Uterus (tissue), 4 donors: ENCODE data around the gene FOXD4. TPM values are rescaled to one million over a fixed set of nuclear protein-coding genes. Genes with fewer than 3 reads are reported as not detected.
A peak's percentile ranks its signal among the peaks of the same experiment; 100 is the strongest.
"Not testable (repeated sequence)": the region's sequence is repeated elsewhere in the genome, so short reads cannot be mapped to it uniquely, and the experiment has no call there.

Experiments used
- DNase-seq, 2 donors: peaks; one replicate each; pipeline ENCODE4 v3.0.0-alpha.2; 2019 to 2020
- H3K27ac ChIP-seq, 2 donors: fragments of 200-600 bp; sonication (generic); 1 replicate in 1 of 2; 2 replicates in 1 of 2; pipeline ENCODE4 v1.5.1; 2016 to 2018
- H3K27me3 ChIP-seq, 2 donors: fragments of 200-600 bp; sonication (generic); one replicate each; pipeline ENCODE4 v1.5.1; 2018 to 2019; ENCODE audit warnings: control low read depth in 1 of 2
- H3K36me3 ChIP-seq, 2 donors: fragments of 200-600 bp; sonication (generic); one replicate each; pipeline ENCODE4 v1.5.1; 2019; ENCODE audit warnings: control low read depth in 1 of 2
- H3K4me1 ChIP-seq, 2 donors: fragments of 200-600 bp; sonication (generic); one replicate each; pipeline ENCODE4 v1.5.1; 2018 to 2019; ENCODE audit warnings: control low read depth in 1 of 2
- H3K4me3 ChIP-seq, 2 donors: fragments of 200-600 bp; sonication (generic); 1 replicate in 1 of 2; 2 replicates in 1 of 2; pipeline ENCODE4 v1.5.1; 2018 to 2019; ENCODE audit warnings: mild to moderate bottlenecking in 1 of 2
- H3K9me3 ChIP-seq, 2 donors: fragments of 200-600 bp; sonication (generic); one replicate each; pipeline ENCODE4 v1.5.1; 2019; ENCODE audit warnings: control low read depth in 1 of 2
- intact Hi-C: fragments of 100-400 bp; cut with DNase I; formaldehyde crosslinking; loops from one replicate; pipeline ENCODE4 v1.15.1; 2023; ENCODE audit warnings: low total_unique reads
- total RNA-seq, 4 donors: library from RNA; depleted of rRNA in 3 of 4; stranded (reverse); fragments of >200 nt in 3 of 4; gene quantifications; one replicate each; pipeline versions ENCODE4 v1.1.0 to v1.2.4, GENCODE V29; 2014 to 2023
- donor health status: DM: yes; HTN: yes; CAD: no.

Gene FOXD4
- total RNA-seq, 4 donors from 2014 or later = 0.85 TPM; not detected in 3

DNA sequence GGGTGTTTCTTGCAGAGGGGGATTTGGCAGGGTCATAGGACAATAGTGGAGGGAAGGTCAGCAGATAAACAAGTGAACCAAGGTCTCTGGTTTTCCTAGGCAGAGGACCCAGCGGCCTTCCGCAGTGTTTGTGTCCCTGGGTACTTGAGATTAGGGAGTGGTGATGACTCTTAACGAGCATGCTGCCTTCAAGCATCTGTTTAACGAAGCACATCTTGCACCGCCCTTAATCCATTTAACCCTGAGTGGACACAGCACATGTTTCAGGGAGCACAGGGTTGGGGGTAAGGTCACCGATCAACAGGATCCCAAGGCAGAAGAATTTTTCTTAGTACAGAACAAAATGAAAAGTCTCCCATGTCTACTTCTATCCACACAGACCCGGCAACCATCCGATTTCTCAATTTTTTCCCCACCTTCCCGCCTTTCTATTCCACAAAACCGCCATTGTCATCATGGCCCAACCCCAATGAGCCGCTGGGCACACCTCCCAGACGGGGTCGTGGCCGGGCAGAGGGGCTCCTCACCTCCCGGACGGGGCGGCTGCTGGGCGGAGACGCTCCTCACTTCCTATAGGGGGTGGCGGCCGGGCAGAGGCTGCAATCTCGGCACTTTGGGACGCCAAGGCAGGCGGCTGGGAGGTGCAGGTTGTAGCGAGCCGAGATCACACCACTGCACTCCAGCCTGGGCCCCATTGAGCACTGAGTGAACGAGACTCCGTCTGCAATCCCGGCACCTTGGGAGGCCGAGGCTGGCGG lies 35.1 kb downstream of the FOXD4 start:
- DNase-seq, H3K27me3 ChIP-seq, H3K4me3 ChIP-seq, H3K36me3 ChIP-seq, H3K27ac ChIP-seq, H3K9me3 ChIP-seq, intact Hi-C loops, H3K4me1 ChIP-seq: not testable (repeated sequence)

- DNase-seq, H3K4me1 ChIP-seq, H3K27me3 ChIP-seq, H3K36me3 ChIP-seq, H3K9me3 ChIP-seq, intact Hi-C loops, H3K27ac ChIP-seq, H3K4me3 ChIP-seq: not testable (repeated sequence)
Observed at GRCh38 chr9:78333-78732, 39.9 kb downstream of the FOXD4 start.

GRCh38 chr9:76389-76788 lies 41.8 kb downstream of the FOXD4 start:
- intact Hi-C loops, DNase-seq, H3K9me3 ChIP-seq, H3K4me1 ChIP-seq, H3K36me3 ChIP-seq, H3K27ac ChIP-seq, H3K4me3 ChIP-seq, H3K27me3 ChIP-seq: not testable (repeated sequence)

DNA sequence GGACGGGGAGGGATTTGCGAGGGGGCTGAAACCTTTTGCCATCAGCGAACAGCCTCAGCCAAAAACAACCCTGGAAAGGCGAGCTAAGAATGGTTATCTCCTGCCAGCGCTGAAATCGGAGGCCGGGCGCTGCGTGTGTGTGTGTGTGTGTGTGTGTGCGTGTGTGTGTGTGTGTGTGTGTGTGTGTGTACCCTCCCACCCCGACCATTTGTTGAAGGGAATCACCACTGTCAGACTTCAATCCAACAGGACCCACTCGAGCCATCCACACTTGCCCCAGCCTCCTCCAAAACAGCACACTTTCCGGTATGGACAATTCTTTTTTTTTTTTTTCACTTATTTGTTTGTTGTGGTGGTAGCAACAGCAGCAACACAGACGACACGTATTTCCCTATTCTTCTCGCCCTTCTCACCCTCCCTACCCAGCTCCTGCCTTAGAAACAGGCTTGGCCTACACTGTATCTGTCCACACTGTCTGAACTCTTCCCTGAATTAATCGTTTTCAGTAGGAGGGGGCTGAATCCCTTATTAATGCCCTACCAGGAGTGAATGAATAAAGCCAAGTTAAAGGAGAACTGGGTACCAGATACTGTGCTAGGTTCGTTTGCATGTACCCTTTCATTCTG lies 44.2 kb downstream of the FOXD4 start:
- H3K36me3 ChIP-seq, H3K9me3 ChIP-seq, intact Hi-C loops, H3K4me1 ChIP-seq, H3K27me3 ChIP-seq: not testable (repeated sequence)
- DNase-seq = peak; percentile 41 to 52
- Histone ChIP-seq H3K27ac (peak overlapping the region in 1 of 2 donors; percentile 90), H3K4me3 (peak overlapping the region; percentile 24 to 64)

- H3K9me3 ChIP-seq, H3K36me3 ChIP-seq, H3K27me3 ChIP-seq, H3K4me1 ChIP-seq, intact Hi-C loops: not testable (repeated sequence)
- Histone ChIP-seq H3K27ac (peak overlapping the region; percentile 64 to 90), H3K4me3 (peak overlapping the region; percentile 24 to 64)
- peak; percentile 22 to 52 for DNase-seq
Observed at GRCh38 chr9:73076-73899, 44.9 kb downstream of the FOXD4 start.

Other genes with a start within 250 kb of the FOXD4 start
- 10 to 100 TPM in 1 of 4 donors, 1 to 10 TPM in 2, not detected in 1; 1.0 to 26.9 (median 4.7) TPM for gene WASHC1, start 89.0 kb downstream of the FOXD4 start, total RNA-seq
- gene ZNG1A, start 60.6 kb upstream of the FOXD4 start, total RNA-seq = 10 to 100 TPM; 23.3 to 45.3 (median 40.6) TPM
- gene DOCK8, start 96.4 kb upstream of the FOXD4 start, total RNA-seq = 10 to 100 TPM in 2 of 4 donors, 1 to 10 TPM in 2; 6.7 to 28.5 (median 11.7) TPM